SU-DHL-6 (cell line): ENCODE data around the gene TIFAB.

Experiments
- H2AFZ ChIP-seq: fragments of 200-600 bp; sonication (generic); 2 replicates; pipeline ENCODE4 v1.6.1; 2014; ENCODE audit warnings: low read depth, mild to moderate bottlenecking, moderate library complexity, mixed read lengths, antibody characterized with exemption, low read length; ENCODE audit not compliant: severe bottlenecking
- H3F3A ChIP-seq: fragments of 200-600 bp; shearing (Covaris generic); 2 replicates; pipeline ENCODE4 v1.6.0; 2016; ENCODE audit warnings: antibody characterized with exemption, mild to moderate bottlenecking; ENCODE audit not compliant: insufficient read depth
- H3K27ac ChIP-seq: fragments of 200-600 bp; sonication (generic); 2 replicates; pipeline ENCODE4 v1.5.1; 2016; ENCODE audit warnings: low read depth, mild to moderate bottlenecking, low read length, moderate library complexity, mixed read lengths
- H3K27me3 ChIP-seq: fragments of 200-600 bp; sonication (generic), shearing (Covaris generic); 2 replicates; pipeline ENCODE4 v1.6.0; 2014; ENCODE audit warnings: mild to moderate bottlenecking, low read length
- H3K36me3 ChIP-seq: fragments of 200-600 bp; sonication (generic); 2 replicates; pipeline ENCODE4 v1.6.1; 2014; ENCODE audit warnings: mild to moderate bottlenecking, low read length, mixed read lengths
- H3K4me2 ChIP-seq: fragments of 300-600, 200-600 bp; shearing (Covaris generic), sonication (generic); 2 replicates; pipeline ENCODE4 v1.6.0; 2014; ENCODE audit warnings: low read length, low read depth, mild to moderate bottlenecking; ENCODE audit not compliant: poor library complexity, severe bottlenecking
- H3K4me3 ChIP-seq: fragments of 200-600 bp; sonication (generic); 2 replicates; pipeline ENCODE4 v1.5.1; 2014; ENCODE audit warnings: antibody characterized with exemption, low read length, mild to moderate bottlenecking, mixed read lengths; ENCODE audit not compliant: insufficient read depth, poor library complexity, severe bottlenecking
- H3K79me2 ChIP-seq: fragments of 200-600 bp; sonication (generic); 2 replicates; pipeline ENCODE4 v1.6.1; 2014; ENCODE audit warnings: mild to moderate bottlenecking, low read length, moderate library complexity; ENCODE audit not compliant: insufficient read depth
- H3K9ac ChIP-seq: fragments of 200-600 bp; sonication (generic); 2 replicates; pipeline ENCODE4 v1.7.0; 2014; ENCODE audit warnings: mild to moderate bottlenecking, low read length
- H3K9me2 ChIP-seq: fragments of 200-600 bp; sonication (generic); replicated peaks from 2 replicates; pipeline ENCODE4 v1.6.1; 2014; ENCODE audit warnings: low read length; ENCODE audit not compliant: insufficient read depth
- H3K9me3 ChIP-seq: fragments of 200-600 bp; sonication (generic); 2 replicates; pipeline ENCODE4 v1.6.1; 2014; ENCODE audit warnings: low read length, mixed read lengths; ENCODE audit not compliant: insufficient read depth
- H4K20me1 ChIP-seq: fragments of 200-600 bp; sonication (generic); 2 replicates; pipeline ENCODE4 v1.6.1; 2014; ENCODE audit warnings: low read depth, mild to moderate bottlenecking, antibody characterized with exemption, low read length, moderate library complexity, mixed read lengths
- CTCF ChIP-seq: fragments of 200-600 bp; sonication (generic); IDR thresholded peaks from one replicate; pipeline ENCODE4 v1.5.1; 2017; ENCODE audit warnings: antibody characterized with exemption, mild to moderate bottlenecking, low read length, moderate library complexity; ENCODE audit not compliant: insufficient read depth, poor library complexity, severe bottlenecking
- EZH2phosphoT487 ChIP-seq: fragments of 200-600 bp; sonication (generic), shearing (Covaris generic); conservative IDR thresholded peaks from 2 replicates; pipeline ENCODE4 v1.6.1; 2018; ENCODE audit warnings: mild to moderate bottlenecking, antibody characterized with exemption, low read length, moderate library complexity, mixed read lengths

Gene TIFAB

GRCh38 chr5:135423846-135424168 is 28.3 kb downstream of the TIFAB start:
- H3K27me3 ChIP-seq: peaks cover 3% of the 10 kb centered on the region; the same call in 1 of the 2 replicates
- no peak overlapping the region for H3K4me3 ChIP-seq
- H3K79me2 ChIP-seq: no peaks in the 10 kb centered on the region
- H3F3A ChIP-seq: no peaks in the 10 kb centered on the region
- H3K9me2 ChIP-seq: no peaks in the 10 kb centered on the region
- peaks cover 9% of the 10 kb centered on the region; the same call in 1 of the 2 replicates for H3K9me3 ChIP-seq
- no peak overlapping the region for H3K9ac ChIP-seq
- TF ChIP-seq CTCF (no peak), EZH2phosphoT487 (no peak)
- no peak overlapping the region for H3K4me2 ChIP-seq
- no peaks in the 10 kb centered on the region for H4K20me1 ChIP-seq
- no peaks in the 10 kb centered on the region for H3K36me3 ChIP-seq
- H2AFZ ChIP-seq: no peak overlapping the region
- H3K27ac ChIP-seq: no peak overlapping the region

GRCh38 chr5:135423146-135423845 is 28.9 kb downstream of the TIFAB start:
- 0 out of 2 replicates have a peak, but pooled peaks cover 4% of the 10 kb centered on the region for H3K9me3 ChIP-seq
- H3K9me2 ChIP-seq: no peaks in the 10 kb centered on the region
- no peaks in the 10 kb centered on the region for H3K79me2 ChIP-seq
- H3K36me3 ChIP-seq: no peaks in the 10 kb centered on the region
- no peak overlapping the region for H3K9ac ChIP-seq
- no peak overlapping the region for H3K4me3 ChIP-seq
- H3F3A ChIP-seq: no peaks in the 10 kb centered on the region
- no peak overlapping the region for H3K4me2 ChIP-seq
- peaks cover 5% of the 10 kb centered on the region; the same call in 1 of the 2 replicates for H3K27me3 ChIP-seq
- TF ChIP-seq EZH2phosphoT487: no peak
- no peak for TF ChIP-seq CTCF
- H3K27ac ChIP-seq: no peak overlapping the region
- H2AFZ ChIP-seq: no peak overlapping the region
- no peaks in the 10 kb centered on the region for H4K20me1 ChIP-seq

GRCh38 chr5:135422419-135422818 is 29.7 kb downstream of the TIFAB start:
- Histone ChIP-seq H3K27ac (no peak overlapping the region), H3K27me3 (peaks cover 5% of the 10 kb centered on the region; the same call in 1 of the 2 replicates), H3K4me3 (no peak overlapping the region), H3K4me2 (no peak overlapping the region), H3K9me2 (no peaks in the 10 kb centered on the region), H3F3A (no peaks in the 10 kb centered on the region), H3K9ac (no peak overlapping the region), H2AFZ (no peak overlapping the region), H3K36me3 (no peaks in the 10 kb centered on the region), H3K9me3 (no peaks in the 10 kb centered on the region), H3K79me2 (no peaks in the 10 kb centered on the region), H4K20me1 (no peaks in the 10 kb centered on the region)
- TF ChIP-seq EZH2phosphoT487: no peak
- TF ChIP-seq CTCF: no peak
